Nephron (organoid): ENCODE data around the gene PDZD2.
"Not testable (repeated sequence)": the region's sequence is repeated elsewhere in the genome, so short reads cannot be mapped to it uniquely, and the experiment has no call there.

Experiments
- H3K27ac Mint-ChIP-seq, 3 experiments: 2 replicates each; pipeline ENCODE4 v1.8.0; 2020; ENCODE audit warnings: mixed read lengths in 3 of 3, mild to moderate bottlenecking in 2 of 3, moderate library complexity in 1 of 3
- H3K27me3 Mint-ChIP-seq: 2 replicates; pipeline ENCODE4 v1.8.0; 2021; ENCODE audit warnings: low read depth, mild to moderate bottlenecking, moderate library complexity, mixed read lengths
- H3K36me3 Mint-ChIP-seq: 2 replicates; pipeline ENCODE4 v1.8.0; 2020; ENCODE audit warnings: low read depth, mixed read lengths
- H3K4me1 Mint-ChIP-seq: 2 replicates; pipeline ENCODE4 v1.8.0; 2020; ENCODE audit warnings: mixed read lengths
- H3K4me3 Mint-ChIP-seq, 3 experiments: 2 replicates each; pipeline ENCODE4 v1.8.0; 2020; ENCODE audit warnings: mild to moderate bottlenecking in 3 of 3, mixed read lengths in 3 of 3, moderate library complexity in 2 of 3
- H3K9me3 Mint-ChIP-seq: 2 replicates; pipeline ENCODE4 v1.8.0; 2020; ENCODE audit warnings: mixed read lengths
- CTCF ChIP-seq, 3 experiments: fragments of 200-600 bp; sonication (generic); IDR thresholded peaks; one replicate each; pipeline ENCODE4 v1.5.0; 2021; ENCODE audit warnings: antibody characterized with exemption in 3 of 3; ENCODE audit not compliant: unreplicated experiment in 3 of 3

The PDZD2 gene

DNA sequence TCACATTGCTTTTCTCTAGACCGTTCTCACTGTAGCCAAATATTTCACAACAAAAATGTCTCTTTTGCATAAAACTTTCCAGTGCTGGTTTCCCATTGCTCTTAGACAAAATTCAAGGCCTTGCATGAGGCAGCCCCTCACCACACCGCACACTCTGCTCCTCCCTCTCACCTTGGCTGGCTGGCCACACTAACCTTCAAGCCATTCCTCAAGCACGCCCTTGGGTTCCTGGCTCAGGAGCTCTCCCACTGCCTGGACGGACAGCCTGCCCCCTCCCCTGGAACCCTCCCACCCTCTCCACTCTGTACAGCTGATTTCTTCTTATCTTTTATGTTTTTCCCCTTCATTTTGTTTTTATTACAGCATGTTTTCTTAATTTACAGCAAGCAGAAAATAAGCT is 83.2 kb downstream of the PDZD2 start:
- H3K27me3 Mint-ChIP-seq, result peaks cover 4% of the 10 kb centered on the region
- H3K27ac Mint-ChIP-seq, result peak overlapping the region in 1 of 3 experiments; percentile 3
- H3K4me3 Mint-ChIP-seq, result no peak overlapping the region
- H3K4me1 Mint-ChIP-seq, result peaks cover 14% of the 10 kb centered on the region
- no peak for TF ChIP-seq CTCF (IDR thresholded peaks at IDR 0.05; ENCODE audit: unreplicated experiment in 3 of 3)
- no peaks in the 10 kb centered on the region for H3K9me3 Mint-ChIP-seq
- no peaks in the 10 kb centered on the region for H3K36me3 Mint-ChIP-seq

DNA sequence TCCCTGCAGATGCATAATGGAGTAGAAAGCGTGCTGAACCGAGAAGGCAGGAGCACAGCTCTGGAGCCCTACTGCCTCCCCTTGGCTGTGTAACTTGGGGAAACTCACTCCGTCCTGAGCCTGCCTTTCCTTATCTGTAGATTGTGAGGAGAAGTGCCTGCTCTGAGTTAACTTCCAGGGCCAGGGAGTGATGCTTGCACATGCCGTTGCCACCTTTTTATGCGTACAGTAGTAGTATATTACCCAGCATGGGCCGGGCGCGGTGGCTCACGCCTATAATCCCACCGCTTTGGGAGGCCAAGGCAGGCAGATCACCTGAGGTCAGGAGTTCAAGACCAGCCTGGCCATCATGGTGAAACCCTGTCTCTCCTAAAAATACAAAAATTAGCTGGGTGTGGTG is 87.1 kb downstream of the PDZD2 start:
- Mint-ChIP-seq H3K9me3 (no peaks in the 10 kb centered on the region), H3K36me3 (no peaks in the 10 kb centered on the region), H3K4me1 (peaks cover 6% of the 10 kb centered on the region), H3K27ac (no peak overlapping the region), H3K4me3 (no peak overlapping the region), H3K27me3 (peaks cover 4% of the 10 kb centered on the region)
- TF ChIP-seq CTCF (IDR thresholded peaks at IDR 0.05; ENCODE audit: unreplicated experiment in 3 of 3), result no peak

- Mint-ChIP-seq H3K9me3 (no peaks in the 10 kb centered on the region), H3K27me3 (peaks cover under 1% of the 10 kb centered on the region), H3K4me1 (peaks cover 2% of the 10 kb centered on the region), H3K4me3 (no peak overlapping the region), H3K36me3 (no peaks in the 10 kb centered on the region), H3K27ac (no peak overlapping the region)
- no peak for TF ChIP-seq CTCF (IDR thresholded peaks at IDR 0.05; ENCODE audit: unreplicated experiment in 3 of 3)
Measured at GRCh38 chr5:31726952-31727351, 88.0 kb downstream of the PDZD2 start.

DNA sequence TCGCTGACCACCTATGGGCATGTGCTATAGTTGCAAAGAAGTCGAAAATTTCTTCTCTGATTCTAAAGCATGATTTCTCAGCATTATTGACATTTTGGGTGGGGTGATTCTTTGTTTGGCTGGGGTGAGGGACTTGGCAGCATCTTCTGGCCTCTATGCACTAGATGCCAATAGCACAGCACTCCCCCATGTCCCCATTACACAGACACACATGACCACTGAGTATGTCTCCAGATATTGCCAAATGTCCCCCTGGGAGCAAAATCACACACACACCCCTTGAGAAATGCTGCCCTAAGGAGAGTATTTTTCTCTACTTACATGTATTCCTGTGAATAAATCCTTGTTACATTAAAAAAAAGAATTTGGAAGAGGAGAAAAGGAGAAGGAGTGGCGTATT is 89.1 kb downstream of the PDZD2 start:
- no peaks in the 10 kb centered on the region for H3K27me3 Mint-ChIP-seq
- no peak for TF ChIP-seq CTCF (IDR thresholded peaks at IDR 0.05; ENCODE audit: unreplicated experiment in 3 of 3)
- H3K9me3 Mint-ChIP-seq, result no peaks in the 10 kb centered on the region
- H3K4me1 Mint-ChIP-seq, result no peaks in the 10 kb centered on the region
- H3K27ac Mint-ChIP-seq, result no peak overlapping the region
- no peaks in the 10 kb centered on the region for H3K36me3 Mint-ChIP-seq
- no peak overlapping the region for H3K4me3 Mint-ChIP-seq

- not testable (repeated sequence) for H3K9me3 Mint-ChIP-seq, H3K4me3 Mint-ChIP-seq, H3K27ac Mint-ChIP-seq, H3K27me3 Mint-ChIP-seq, H3K4me1 Mint-ChIP-seq, H3K36me3 Mint-ChIP-seq
Measured at GRCh38 chr5:31728806-31729205, 89.9 kb downstream of the PDZD2 start.

- Mint-ChIP-seq H3K9me3 (no peaks in the 10 kb centered on the region), H3K4me3 (no peak overlapping the region), H3K27me3 (peaks cover 3% of the 10 kb centered on the region), H3K36me3 (no peaks in the 10 kb centered on the region), H3K27ac (no peak overlapping the region), H3K4me1 (no peaks in the 10 kb centered on the region)
- TF ChIP-seq CTCF (IDR thresholded peaks at IDR 0.05; ENCODE audit: unreplicated experiment in 3 of 3), result no peak
Measured at GRCh38 chr5:31730139-31730538, 91.2 kb downstream of the PDZD2 start.
